ENCODE results near the gene CFAP58. TPM values are rescaled to one million over a fixed set of nuclear protein-coding genes. Genes with fewer than 3 reads are reported as not detected.
A peak's percentile ranks its signal among the peaks of the same experiment; 100 is the strongest.

The CFAP58 gene
- total RNA-seq, 1 donor from 2014 or later: 0.53 TPM

- H3K4me3 ChIP-seq (ENCODE audit: low read depth, low read length): peak overlapping the region; percentile 29
- FAIRE-seq: peak; percentile 86
- H3K36me3 ChIP-seq (ENCODE audit: control insufficient read depth, insufficient read depth, low read length): peaks cover 26% of the 10 kb centered on the region
- TF ChIP-seq CTCF (IDR thresholded peaks at IDR 0.05; ENCODE audit: insufficient read depth, low read length, severe bottlenecking): no peak
- DNase-seq (ENCODE audit: low read depth): peak; percentile 100
- H3K27me3 ChIP-seq (ENCODE audit: control insufficient read depth, insufficient read depth, low read length): no peaks in the 10 kb centered on the region
Measured at GRCh38 chr10:104328896-104329710, 24.5 kb upstream of the CFAP58 start.

- no peak for TF ChIP-seq CTCF (IDR thresholded peaks at IDR 0.05; ENCODE audit: insufficient read depth, low read length, severe bottlenecking)
- peak; percentile 87 for DNase-seq (ENCODE audit: low read depth)
- no peak for FAIRE-seq
- H3K36me3 ChIP-seq (ENCODE audit: control insufficient read depth, insufficient read depth, low read length): peaks cover 26% of the 10 kb centered on the region
- no peak overlapping the region for H3K4me3 ChIP-seq (ENCODE audit: low read depth, low read length)
- H3K27me3 ChIP-seq (ENCODE audit: control insufficient read depth, insufficient read depth, low read length): no peaks in the 10 kb centered on the region
Measured at GRCh38 chr10:104329735-104330134, 23.9 kb upstream of the CFAP58 start.

GRCh38 chr10:104330168-104331110, 23.2 kb upstream of the CFAP58 start:
- FAIRE-seq: no peak
- H3K36me3 ChIP-seq (ENCODE audit: control insufficient read depth, insufficient read depth, low read length): peaks cover 28% of the 10 kb centered on the region

GRCh38 chr10:104331208-104331838, 22.3 kb upstream of the CFAP58 start:
- peak; percentile 67 for DNase-seq (ENCODE audit: low read depth)
- Histone ChIP-seq H3K27me3 (ENCODE audit: control insufficient read depth, insufficient read depth, low read length) (no peaks in the 10 kb centered on the region), H3K36me3 (ENCODE audit: control insufficient read depth, insufficient read depth, low read length) (peaks cover 23% of the 10 kb centered on the region), H3K4me3 (ENCODE audit: low read depth, low read length) (no peak overlapping the region)
- TF ChIP-seq CTCF (IDR thresholded peaks at IDR 0.05; ENCODE audit: insufficient read depth, low read length, severe bottlenecking): no peak
- FAIRE-seq: no peak

More at GRCh38 chr10:104330168-104331110, 23.2 kb upstream of the CFAP58 start:
- TF ChIP-seq CTCF (IDR thresholded peaks at IDR 0.05; ENCODE audit: insufficient read depth, low read length, severe bottlenecking): no peak
- peak; percentile 85 for DNase-seq (ENCODE audit: low read depth)
- H3K4me3 ChIP-seq (ENCODE audit: low read depth, low read length): no peak overlapping the region
- H3K27me3 ChIP-seq (ENCODE audit: control insufficient read depth, insufficient read depth, low read length): no peaks in the 10 kb centered on the region

- Histone ChIP-seq H3K4me3 (ENCODE audit: low read depth, low read length) (no peak overlapping the region), H3K36me3 (ENCODE audit: control insufficient read depth, insufficient read depth, low read length) (peaks cover 17% of the 10 kb centered on the region), H3K27me3 (ENCODE audit: control insufficient read depth, insufficient read depth, low read length) (no peaks in the 10 kb centered on the region)
- TF ChIP-seq CTCF (IDR thresholded peaks at IDR 0.05; ENCODE audit: insufficient read depth, low read length, severe bottlenecking): no peak
- DNase-seq (ENCODE audit: low read depth) (no peak), FAIRE-seq (no peak)
Measured at GRCh38 chr10:104332243-104333031, 21.2 kb upstream of the CFAP58 start.

All from bronchial epithelial cell (primary cell).